Esophagus muscularis mucosa (tissue), 4 donors: Measurements from ENCODE around the gene ETFA. TPM values are rescaled to one million over a fixed set of nuclear protein-coding genes. Genes with fewer than 3 reads are reported as not detected.

Source experiments
- DNase-seq: peaks from one replicate; pipeline ENCODE4 v3.0.0-alpha.2; 2017; ENCODE audit errors: extremely low spot score
- H3K27ac ChIP-seq, 4 donors: fragments of 200-600 bp; sonication (generic); replicated peaks in 1 of 4; 1 replicate in 3 of 4; 2 replicates in 1 of 4; pipeline ENCODE4 v1.5.1; 2016 to 2019; ENCODE audit warnings: mild to moderate bottlenecking in 1 of 4
- H3K27me3 ChIP-seq, 4 donors: fragments of 200-600 bp; sonication (generic); one replicate each; pipeline versions ENCODE4 v1.5.1 to v1.6.0; 2016 to 2019
- H3K36me3 ChIP-seq, 4 donors: fragments of 200-600 bp; sonication (generic); one replicate each; pipeline ENCODE4 v1.5.1; 2016 to 2019
- H3K4me1 ChIP-seq, 4 donors: fragments of 200-600 bp; sonication (generic); one replicate each; pipeline ENCODE4 v1.5.1; 2016 to 2019
- H3K4me3 ChIP-seq, 4 donors: fragments of 200-600 bp; sonication (generic); 1 replicate in 2 of 4; 2 replicates in 2 of 4; pipeline ENCODE4 v1.5.1; 2016 to 2019; ENCODE audit warnings: mild to moderate bottlenecking in 4 of 4, moderate library complexity in 1 of 4
- H3K9me3 ChIP-seq, 4 donors: fragments of 200-600 bp; sonication (generic); 1 replicate in 3 of 4; 2 replicates in 1 of 4; pipeline ENCODE4 v1.5.1; 2016 to 2019
- EP300 ChIP-seq: sonication (generic); formaldehyde crosslinking; IDR thresholded peaks from one replicate; pipeline ENCODE4 v1.6.1; 2017; ENCODE audit warnings: antibody characterized with exemption
- POLR2A ChIP-seq: fragments of 450-650 bp; IDR thresholded peaks from one replicate; pipeline ENCODE4 v1.6.1; 2017; ENCODE audit warnings: antibody characterized with exemption, moderate library complexity, mild to moderate bottlenecking, low read depth
- POLR2AphosphoS5 ChIP-seq, 2 donors: sonication (generic); formaldehyde crosslinking; IDR thresholded peaks; one replicate each; pipeline ENCODE4 v1.6.1; 2017; ENCODE audit warnings: antibody characterized with exemption in 2 of 2
- WGBS: methylation state at CpG from one replicate; pipeline ENCODE4 v1.1.5; 2018; 5-methylcytosine and 5-hydroxymethylcytosine counted together
- intact Hi-C: fragments of 100-400 bp; cut with DNase I; formaldehyde crosslinking; loops from one replicate; pipeline ENCODE4 v1.15.1; 2023
- total RNA-seq, 4 donors: library from RNA; depleted of rRNA; stranded (reverse); fragments of >200 nt; gene quantifications; one replicate each; pipeline versions ENCODE4 v1.1.0 to v1.2.1, GENCODE V29; 2016
- TF ChIP-seq, protein P1 (sequence below), 3 experiments: fragments of 200-600 bp in 2 of 3; fragments of 450-650 bp in 1 of 3; sonication (generic) in 2 of 3; IDR thresholded peaks; one replicate each; pipeline ENCODE4 v1.5.1; 2017 to 2019; ENCODE audit warnings: antibody characterized with exemption in 3 of 3, mild to moderate bottlenecking in 2 of 3, moderate library complexity in 1 of 3

ETFA gene
- total RNA-seq, 4 donors from 2014 or later = 98.7 to 137 (median 130) TPM

GRCh38 chr15:76234337-76234889 lies 76.9 kb downstream of the ETFA start:
- intact Hi-C loops = no loop called here
- Histone ChIP-seq H3K27ac (no peak overlapping the region), H3K36me3 (peaks cover 6 to 16% (median 11%) of the 10 kb centered on the region in 4 donors), H3K9me3 (no peaks in the 10 kb centered on the region), H3K27me3 (no peaks in the 10 kb centered on the region), H3K4me1 (peaks cover 0 to 11% (median 6%) of the 10 kb centered on the region in 4 donors), H3K4me3 (no peak overlapping the region)
- no peak for TF ChIP-seq POLR2AphosphoS5 (IDR thresholded peaks at IDR 0.05)
- TF ChIP-seq, protein P1, sequence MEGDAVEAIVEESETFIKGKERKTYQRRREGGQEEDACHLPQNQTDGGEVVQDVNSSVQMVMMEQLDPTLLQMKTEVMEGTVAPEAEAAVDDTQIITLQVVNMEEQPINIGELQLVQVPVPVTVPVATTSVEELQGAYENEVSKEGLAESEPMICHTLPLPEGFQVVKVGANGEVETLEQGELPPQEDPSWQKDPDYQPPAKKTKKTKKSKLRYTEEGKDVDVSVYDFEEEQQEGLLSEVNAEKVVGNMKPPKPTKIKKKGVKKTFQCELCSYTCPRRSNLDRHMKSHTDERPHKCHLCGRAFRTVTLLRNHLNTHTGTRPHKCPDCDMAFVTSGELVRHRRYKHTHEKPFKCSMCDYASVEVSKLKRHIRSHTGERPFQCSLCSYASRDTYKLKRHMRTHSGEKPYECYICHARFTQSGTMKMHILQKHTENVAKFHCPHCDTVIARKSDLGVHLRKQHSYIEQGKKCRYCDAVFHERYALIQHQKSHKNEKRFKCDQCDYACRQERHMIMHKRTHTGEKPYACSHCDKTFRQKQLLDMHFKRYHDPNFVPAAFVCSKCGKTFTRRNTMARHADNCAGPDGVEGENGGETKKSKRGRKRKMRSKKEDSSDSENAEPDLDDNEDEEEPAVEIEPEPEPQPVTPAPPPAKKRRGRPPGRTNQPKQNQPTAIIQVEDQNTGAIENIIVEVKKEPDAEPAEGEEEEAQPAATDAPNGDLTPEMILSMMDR (IDR thresholded peaks at IDR 0.05) = no peak
- no peak for TF ChIP-seq POLR2A
- TF ChIP-seq EP300 = no peak
- 82% methylated on average over 4 of the region's 4 CpGs for WGBS
- no peak for DNase-seq

DNA sequence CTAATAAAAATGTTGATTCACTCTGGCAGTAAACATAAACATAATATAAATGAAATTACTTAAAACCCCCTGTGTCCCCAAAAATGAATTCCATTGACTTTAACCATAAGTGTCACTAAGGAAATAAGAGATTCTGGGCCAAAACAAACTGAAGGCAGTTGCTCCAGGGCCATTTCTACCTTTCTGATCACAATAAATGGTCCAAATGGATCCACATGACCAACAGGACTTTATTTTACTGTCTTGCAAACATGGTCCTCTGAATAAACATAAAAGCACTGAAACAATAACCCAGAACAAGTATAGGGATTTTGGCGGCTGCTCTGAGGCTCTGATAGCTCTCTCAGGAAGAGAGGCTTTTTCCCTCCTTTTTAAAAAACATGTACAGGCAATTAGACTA lies 77.3 kb downstream of the ETFA start:
- Histone ChIP-seq H3K27me3 (no peaks in the 10 kb centered on the region), H3K4me1 (peaks cover 0 to 10% (median 4%) of the 10 kb centered on the region in 4 donors), H3K4me3 (no peak overlapping the region), H3K27ac (no peak overlapping the region), H3K9me3 (no peaks in the 10 kb centered on the region), H3K36me3 (peaks cover 6 to 19% (median 13%) of the 10 kb centered on the region in 4 donors)
- intact Hi-C loops = no loop called here
- no peak for DNase-seq
- WGBS = 96% methylated on average over 1 of the region's 1 CpG
- TF ChIP-seq POLR2A (no peak), POLR2AphosphoS5 (IDR thresholded peaks at IDR 0.05) (no peak), EP300 (no peak)
- TF ChIP-seq, protein P1 (IDR thresholded peaks at IDR 0.05) = no peak

DNA sequence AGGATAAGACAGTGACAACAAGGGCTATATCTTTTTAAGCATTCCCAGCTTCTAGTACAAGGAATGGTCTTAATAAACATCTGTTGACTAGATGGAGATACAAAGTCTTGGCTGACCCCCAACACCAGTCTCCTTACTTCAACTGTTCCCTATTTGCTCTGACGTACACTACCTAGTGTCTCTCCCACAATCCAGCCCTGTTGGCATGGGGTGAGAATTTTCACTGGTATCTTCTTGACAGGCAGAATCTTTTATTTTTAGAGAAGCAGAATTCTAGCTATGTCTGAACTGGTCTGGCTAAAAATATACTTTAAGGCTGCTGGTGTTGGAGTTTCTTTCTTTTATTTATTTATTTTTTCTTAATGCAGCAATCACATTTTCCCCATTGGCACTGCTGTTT lies 82.0 kb downstream of the ETFA start:
- no peak overlapping the region for H3K27ac ChIP-seq
- H3K4me1 ChIP-seq = no peaks in the 10 kb centered on the region
- intact Hi-C loops = no loop called here
- no peak overlapping the region for H3K4me3 ChIP-seq
- WGBS = 0% methylated on average over 1 of the region's 1 CpG
- no peaks in the 10 kb centered on the region for H3K27me3 ChIP-seq
- H3K9me3 ChIP-seq = no peaks in the 10 kb centered on the region
- H3K36me3 ChIP-seq = peaks cover 17 to 55% (median 31%) of the 10 kb centered on the region in 4 donors
- no peak for TF ChIP-seq POLR2AphosphoS5 (IDR thresholded peaks at IDR 0.05)
- TF ChIP-seq POLR2A = no peak
- TF ChIP-seq, protein P1 (IDR thresholded peaks at IDR 0.05) = no peak
- TF ChIP-seq EP300 = no peak
- no peak for DNase-seq

DNA sequence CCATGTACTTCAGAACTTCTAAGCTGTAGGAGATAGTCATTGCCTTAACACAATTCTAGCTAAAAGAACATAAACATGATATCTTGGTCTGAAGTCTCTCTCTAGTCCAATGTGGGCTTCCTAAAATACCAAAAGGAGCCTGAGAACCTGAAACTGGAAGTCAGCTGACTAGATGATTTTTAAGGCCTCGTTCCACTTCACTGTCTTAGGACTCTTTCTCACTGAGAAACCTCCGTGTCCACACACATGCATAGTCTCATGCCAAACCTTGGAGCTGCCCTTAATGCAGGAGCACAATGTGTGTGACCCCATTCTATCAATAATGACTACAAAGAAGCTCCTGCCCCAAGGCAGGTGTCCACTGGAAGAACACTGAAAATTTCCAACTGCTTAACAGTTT lies 87.7 kb downstream of the ETFA start:
- Histone ChIP-seq H3K27ac (no peak overlapping the region), H3K4me1 (no peaks in the 10 kb centered on the region), H3K4me3 (no peak overlapping the region), H3K27me3 (no peaks in the 10 kb centered on the region), H3K36me3 (peaks cover 16 to 68% (median 28%) of the 10 kb centered on the region in 4 donors), H3K9me3 (no peaks in the 10 kb centered on the region)
- TF ChIP-seq EP300 (no peak), POLR2A (no peak), POLR2AphosphoS5 (IDR thresholded peaks at IDR 0.05) (no peak)
- TF ChIP-seq, protein P1 (IDR thresholded peaks at IDR 0.05) = no peak
- no CpG with 5 or more reads among the region's 2 CpGs for WGBS
- DNase-seq = no peak
- intact Hi-C loops = no loop called here

DNA sequence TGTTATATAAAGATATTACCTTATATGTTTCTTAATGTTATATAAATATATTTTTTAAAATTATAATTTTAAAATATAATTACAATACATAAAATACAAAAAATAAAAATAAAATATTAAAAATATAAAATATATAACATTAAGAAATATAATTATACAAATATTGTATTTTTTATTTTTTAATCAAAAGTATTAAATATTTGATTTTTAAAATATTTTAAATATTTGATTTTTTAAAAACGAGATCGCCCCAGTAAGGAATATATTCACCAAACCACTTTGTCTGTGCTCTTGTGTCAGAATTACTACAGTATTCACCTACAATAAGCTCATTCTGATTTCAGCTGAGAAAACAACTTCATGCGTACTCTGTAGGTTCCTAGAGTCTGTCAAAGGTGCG lies 89.1 kb downstream of the ETFA start:
- Histone ChIP-seq H3K36me3 (peaks cover 16 to 58% (median 31%) of the 10 kb centered on the region in 4 donors), H3K27ac (no peak overlapping the region), H3K4me3 (no peak overlapping the region), H3K4me1 (peaks cover 0 to 10% (median 8%) of the 10 kb centered on the region in 4 donors), H3K27me3 (no peaks in the 10 kb centered on the region), H3K9me3 (no peaks in the 10 kb centered on the region)
- no peak for TF ChIP-seq POLR2AphosphoS5 (IDR thresholded peaks at IDR 0.05)
- TF ChIP-seq POLR2A = no peak
- TF ChIP-seq EP300 = no peak
- TF ChIP-seq, protein P1 (IDR thresholded peaks at IDR 0.05) = no peak
- intact Hi-C loops = no loop called here
- WGBS = 97% methylated on average over 4 of the region's 4 CpGs
- DNase-seq = no peak
